Osteocyte (in vitro differentiated cells): Measurements from ENCODE around the gene BARX1. TPM values are rescaled to one million over a fixed set of nuclear protein-coding genes. Genes with fewer than 3 reads are reported as not detected.

Source experiments
- DNase-seq: peaks from one replicate; pipeline ENCODE4 v3.0.0; 2021; ENCODE audit warnings: mixed read lengths; ENCODE audit not compliant: unreplicated experiment; ENCODE audit errors: extremely low spot score
- H3K27ac Mint-ChIP-seq: one replicate; pipeline ENCODE4 v1.8.0; 2021; ENCODE audit warnings: mild to moderate bottlenecking, mixed read lengths; ENCODE audit not compliant: unreplicated experiment
- H3K27me3 Mint-ChIP-seq: one replicate; pipeline ENCODE4 v1.8.0; 2021; ENCODE audit warnings: mixed read lengths; ENCODE audit not compliant: unreplicated experiment
- H3K36me3 Mint-ChIP-seq: one replicate; pipeline ENCODE4 v1.8.0; 2021; ENCODE audit warnings: mixed read lengths; ENCODE audit not compliant: unreplicated experiment
- H3K4me1 Mint-ChIP-seq: one replicate; pipeline ENCODE4 v1.8.0; 2021; ENCODE audit warnings: mixed read lengths; ENCODE audit not compliant: unreplicated experiment
- H3K4me3 Mint-ChIP-seq: one replicate; pipeline ENCODE4 v1.8.0; 2021; ENCODE audit warnings: mild to moderate bottlenecking, moderate library complexity, mixed read lengths; ENCODE audit not compliant: unreplicated experiment
- H3K9me3 Mint-ChIP-seq: one replicate; pipeline ENCODE4 v1.8.0; 2021; ENCODE audit warnings: mixed read lengths; ENCODE audit not compliant: unreplicated experiment
- CTCF ChIP-seq: fragments of 200-600 bp; sonication (generic); IDR thresholded peaks from 2 replicates; pipeline ENCODE4 v1.5.0; 2021; ENCODE audit warnings: antibody characterized with exemption, mild to moderate bottlenecking, moderate library complexity
- total RNA-seq: library from RNA; stranded (reverse); gene quantifications from 2 replicates; pipeline ENCODE4 v1.2.1, GENCODE V29; 2021

The BARX1 gene
- total RNA-seq, 1 donor from 2014 or later = 2.2 TPM

- H3K27ac Mint-ChIP-seq = peak overlapping the region; percentile 24
- peaks cover 2% of the 10 kb centered on the region for H3K27me3 Mint-ChIP-seq
- peaks cover 14% of the 10 kb centered on the region for H3K9me3 Mint-ChIP-seq
- DNase-seq = no peak
- H3K4me3 Mint-ChIP-seq = no peak overlapping the region
- no peaks in the 10 kb centered on the region for H3K36me3 Mint-ChIP-seq
- TF ChIP-seq CTCF = no peak
- peaks cover 22% of the 10 kb centered on the region for H3K4me1 Mint-ChIP-seq
Measured at GRCh38 chr9:93968451-93969327, 13.5 kb upstream of the BARX1 start.

GRCh38 chr9:93967020-93967803 is 12.1 kb upstream of the BARX1 start:
- Mint-ChIP-seq H3K9me3 (peaks cover under 1% of the 10 kb centered on the region), H3K4me3 (no peak overlapping the region), H3K36me3 (no peaks in the 10 kb centered on the region), H3K27ac (no peak overlapping the region), H3K4me1 (peaks cover 31% of the 10 kb centered on the region), H3K27me3 (peaks cover 2% of the 10 kb centered on the region)
- TF ChIP-seq CTCF = no peak
- no peak for DNase-seq

GRCh38 chr9:93965830-93966577 is 10.8 kb upstream of the BARX1 start:
- Mint-ChIP-seq H3K27me3 (peaks cover 12% of the 10 kb centered on the region), H3K36me3 (no peaks in the 10 kb centered on the region)

GRCh38 chr9:93964685-93965084 is 9.5 kb upstream of the BARX1 start:
- Mint-ChIP-seq H3K27me3 (peaks cover 20% of the 10 kb centered on the region), H3K36me3 (no peaks in the 10 kb centered on the region), H3K4me3 (no peak overlapping the region)

More at GRCh38 chr9:93965830-93966577, 10.8 kb upstream of the BARX1 start:
- TF ChIP-seq CTCF = no peak
- DNase-seq = no peak
- Mint-ChIP-seq H3K27ac (no peak overlapping the region), H3K9me3 (no peaks in the 10 kb centered on the region), H3K4me1 (peaks cover 31% of the 10 kb centered on the region), H3K4me3 (no peak overlapping the region)

More at GRCh38 chr9:93964685-93965084, 9.5 kb upstream of the BARX1 start:
- Mint-ChIP-seq H3K27ac (peak overlapping the region; percentile 15), H3K9me3 (no peaks in the 10 kb centered on the region), H3K4me1 (peaks cover 36% of the 10 kb centered on the region)
- DNase-seq = no peak
- no peak for TF ChIP-seq CTCF
